ENCODE data around the gene FOXP1.

DNA sequence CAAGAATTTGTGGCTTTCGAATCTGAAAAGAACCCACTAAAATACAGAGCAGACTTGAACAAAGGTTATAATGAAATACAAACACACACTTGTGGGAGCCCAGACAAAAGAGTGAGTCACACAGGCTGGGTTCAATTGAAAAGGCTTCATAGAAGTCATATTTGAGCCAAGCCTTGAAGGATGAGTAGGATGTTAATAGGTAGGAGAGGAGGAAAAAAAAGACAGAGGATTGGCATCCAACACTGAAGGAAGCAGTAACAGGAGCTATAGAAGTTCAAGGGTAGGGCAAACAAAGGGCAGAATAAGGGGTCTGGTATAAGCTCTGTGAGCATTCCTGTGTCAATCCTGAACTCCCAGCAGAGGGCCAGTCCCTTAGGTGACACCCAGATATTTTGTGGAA is 325.4 kb downstream of the FOXP1 start:
- TF ChIP-seq, protein P1, sequence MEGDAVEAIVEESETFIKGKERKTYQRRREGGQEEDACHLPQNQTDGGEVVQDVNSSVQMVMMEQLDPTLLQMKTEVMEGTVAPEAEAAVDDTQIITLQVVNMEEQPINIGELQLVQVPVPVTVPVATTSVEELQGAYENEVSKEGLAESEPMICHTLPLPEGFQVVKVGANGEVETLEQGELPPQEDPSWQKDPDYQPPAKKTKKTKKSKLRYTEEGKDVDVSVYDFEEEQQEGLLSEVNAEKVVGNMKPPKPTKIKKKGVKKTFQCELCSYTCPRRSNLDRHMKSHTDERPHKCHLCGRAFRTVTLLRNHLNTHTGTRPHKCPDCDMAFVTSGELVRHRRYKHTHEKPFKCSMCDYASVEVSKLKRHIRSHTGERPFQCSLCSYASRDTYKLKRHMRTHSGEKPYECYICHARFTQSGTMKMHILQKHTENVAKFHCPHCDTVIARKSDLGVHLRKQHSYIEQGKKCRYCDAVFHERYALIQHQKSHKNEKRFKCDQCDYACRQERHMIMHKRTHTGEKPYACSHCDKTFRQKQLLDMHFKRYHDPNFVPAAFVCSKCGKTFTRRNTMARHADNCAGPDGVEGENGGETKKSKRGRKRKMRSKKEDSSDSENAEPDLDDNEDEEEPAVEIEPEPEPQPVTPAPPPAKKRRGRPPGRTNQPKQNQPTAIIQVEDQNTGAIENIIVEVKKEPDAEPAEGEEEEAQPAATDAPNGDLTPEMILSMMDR (IDR thresholded peaks at IDR 0.05) = no peak
- TF ChIP-seq POLR2A (IDR thresholded peaks at IDR 0.05; ENCODE audit: low read depth) = no peak

Measured in esophagus muscularis mucosa (tissue), 3 donors.